Measurements from ENCODE around the gene POLR1A. TPM values are rescaled to one million over a fixed set of nuclear protein-coding genes. Genes with fewer than 3 reads are reported as not detected.

POLR1A gene
- total RNA-seq, 4 donors from 2014 or later = 10.9 to 38.8 (median 17.7) TPM

- Histone ChIP-seq H3K36me3 (no peaks in the 10 kb centered on the region), H3K27me3 (no peaks in the 10 kb centered on the region), H3K4me3 (peak overlapping the region; percentile 66 to 77), H3K27ac (peak overlapping the region in 1 of 2 donors; percentile 81), H3K4me1 (no peaks in the 10 kb centered on the region), H3K9me3 (no peaks in the 10 kb centered on the region)
- TF ChIP-seq CTCF (IDR thresholded peaks at IDR 0.05) (no peak), POLR2A (IDR thresholded peaks at IDR 0.05) (no peak)
- no peak for DNase-seq
- intact Hi-C loops (cut with DNase I; ENCODE audit: low total_unique reads) = no loop called here
Measured at GRCh38 chr2:86107031-86107430, 1.3 kb upstream of the POLR1A start.

- Histone ChIP-seq H3K27ac (peak within 1 kb of the TSS; percentile 81 to 84), H3K36me3 (no peaks in the 10 kb centered on the region), H3K27me3 (no peaks in the 10 kb centered on the region), H3K4me1 (no peaks in the 10 kb centered on the region), H3K4me3 (peak within 1 kb of the TSS; percentile 66 to 77), H3K9me3 (no peaks in the 10 kb centered on the region)
- peak; percentile 90 to 93 for DNase-seq
- intact Hi-C loops (cut with DNase I; ENCODE audit: low total_unique reads) = no loop called here
- TF ChIP-seq CTCF (IDR thresholded peaks at IDR 0.05) (no peak), POLR2A (IDR thresholded peaks at IDR 0.05) (peak; percentile 16 to 45)
Measured at GRCh38 chr2:86105969-86106945, 571 bp upstream of the POLR1A start, which contains the start of gene PTCD3. Gene PTCD3 (plus strand): TSS chr2:86106235. CDS start chr2:86106248, 13 bp downstream.

GRCh38 chr2:86102157-86102556, 3.5 kb downstream of the POLR1A start:
- Histone ChIP-seq H3K4me1 (no peaks in the 10 kb centered on the region), H3K27me3 (no peaks in the 10 kb centered on the region), H3K9me3 (no peaks in the 10 kb centered on the region), H3K27ac (no peak overlapping the region), H3K36me3 (no peaks in the 10 kb centered on the region), H3K4me3 (no peak overlapping the region)
- DNase-seq = no peak
- intact Hi-C loops (cut with DNase I; ENCODE audit: low total_unique reads) = no loop called here
- TF ChIP-seq POLR2A (IDR thresholded peaks at IDR 0.05) (no peak), CTCF (IDR thresholded peaks at IDR 0.05) (no peak)

GRCh38 chr2:86097913-86098312, 7.8 kb downstream of the POLR1A start:
- no peaks in the 10 kb centered on the region for H3K9me3 ChIP-seq

More at GRCh38 chr2:86097913-86098312, 7.8 kb downstream of the POLR1A start:
- DNase-seq = no peak
- intact Hi-C loops (cut with DNase I; ENCODE audit: low total_unique reads) = no loop called here
- TF ChIP-seq POLR2A (IDR thresholded peaks at IDR 0.05) = no peak
- TF ChIP-seq CTCF (IDR thresholded peaks at IDR 0.05) = no peak
- Histone ChIP-seq H3K4me1 (no peaks in the 10 kb centered on the region), H3K27me3 (no peaks in the 10 kb centered on the region), H3K27ac (no peak overlapping the region), H3K36me3 (no peaks in the 10 kb centered on the region), H3K4me3 (no peak overlapping the region)
